Spleen (tissue), 13 donors: ENCODE measurements around the gene DDX55. TPM values are rescaled to one million over a fixed set of nuclear protein-coding genes. Genes with fewer than 3 reads are reported as not detected.
"Not testable (repeated sequence)": the region's sequence is repeated elsewhere in the genome, so short reads cannot be mapped to it uniquely, and the experiment has no call there.

Source experiments
- DNase-seq: peaks from one replicate; pipeline ENCODE4 v3.0.0-alpha.2; 2020
- H3K27ac ChIP-seq, 8 donors: fragments of 200-600 bp; sonication (generic) in 7 of 8; 1 replicate in 4 of 8; 2 replicates in 4 of 8; pipeline versions ENCODE4 v1.5.0 to v1.8.0; 2016 to 2021; ENCODE audit warnings: inconsistent platforms in 4 of 8, mild to moderate bottlenecking in 4 of 8, moderate library complexity in 1 of 8
- H3K27me3 ChIP-seq, 7 donors: fragments of 200-600 bp; sonication (generic) in 6 of 7; replicated peaks in 1 of 7; 1 replicate in 4 of 7; 2 replicates in 3 of 7; pipeline versions ENCODE4 v1.5.0 to v1.8.0; 2016 to 2021; ENCODE audit warnings: inconsistent platforms in 3 of 7, mild to moderate bottlenecking in 1 of 7
- H3K36me3 ChIP-seq, 6 donors: fragments of 200-600 bp; sonication (generic) in 5 of 6; 1 replicate in 4 of 6; 2 replicates in 2 of 6; pipeline versions ENCODE4 v1.5.0 to v1.8.0; 2016 to 2021; ENCODE audit warnings: inconsistent platforms in 2 of 6
- H3K4me1 ChIP-seq, 6 donors: fragments of 200-600 bp; sonication (generic) in 5 of 6; 1 replicate in 3 of 6; 2 replicates in 3 of 6; pipeline versions ENCODE4 v1.5.0 to v1.8.0; 2016 to 2021; ENCODE audit warnings: inconsistent platforms in 3 of 6
- H3K4me3 ChIP-seq, 8 donors: fragments of 200-600 bp; sonication (generic) in 7 of 8; 1 replicate in 4 of 8; 2 replicates in 4 of 8; pipeline versions ENCODE4 v1.5.0 to v1.8.0; 2016 to 2021; ENCODE audit warnings: inconsistent platforms in 4 of 8, mild to moderate bottlenecking in 4 of 8, moderate library complexity in 2 of 8
- H3K9me3 ChIP-seq, 8 donors: fragments of 200-600 bp; sonication (generic) in 7 of 8; 1 replicate in 4 of 8; 2 replicates in 4 of 8; pipeline versions ENCODE4 v1.5.0 to v1.8.0; 2016 to 2021; ENCODE audit warnings: inconsistent platforms in 4 of 8
- POLR2A ChIP-seq, 3 donors: fragments of 450-650 bp; IDR thresholded peaks; one replicate each; pipeline ENCODE4 v1.5.1; 2017; ENCODE audit warnings: antibody characterized with exemption in 3 of 3, mild to moderate bottlenecking in 1 of 3
- POLR2AphosphoS5 ChIP-seq, 3 donors: sonication (generic); formaldehyde crosslinking; IDR thresholded peaks; one replicate each; pipeline ENCODE4 v1.5.1; 2017; ENCODE audit warnings: antibody characterized with exemption in 3 of 3
- WGBS, 5 donors: extraction: QIAGEN DNeasy Blood & Tissue Kit in 3 of 5; methylation state at CpG; one replicate each; pipeline versions ENCODE4 v1.1.5 to v1.1.7; 2013 to 2018; 5-methylcytosine and 5-hydroxymethylcytosine counted together
- intact Hi-C: fragments of 100-400 bp; cut with DNase I; formaldehyde crosslinking; loops from one replicate; pipeline ENCODE4 v1.15.0; 2023; ENCODE audit warnings: low total_unique reads
- long read RNA-seq, 2 donors: transcript quantifications; one replicate each; lab custom pipeline, GENCODE V29; 2026
- polyA plus RNA-seq, 3 donors: library from polyadenylated mRNA; stranded (reverse); fragments of 200-250 nt; gene quantifications; one replicate each; pipeline ENCODE4 v1.2.1, GENCODE V29; 2013
- total RNA-seq, 7 donors: library from RNA; depleted of rRNA in 3 of 7; stranded (reverse); fragments of >200 nt in 3 of 7; fragmentation: NEBNext Ultra II Directional in 4 of 7; extraction: Animal tissue kit (Norgen Biotek cat#: 25700) in 4 of 7; gene quantifications; one replicate each; pipeline versions ENCODE4 v1.1.0 to v1.2.1, GENCODE V29; 2016 to 2021
- TF ChIP-seq, protein P1 (sequence below), 11 experiments: fragments of 200-600 bp in 7 of 11; fragments of 450-650 bp in 4 of 11; sonication (generic) in 4 of 11; IDR thresholded peaks in 8 of 11; conservative IDR thresholded peaks in 3 of 11; 1 replicate in 7 of 11; 2 replicates in 4 of 11; pipeline versions ENCODE4 v1.4.0 to v1.8.0; 2016 to 2021; ENCODE audit warnings: antibody characterized with exemption in 11 of 11, inconsistent platforms in 4 of 11, mild to moderate bottlenecking in 1 of 11
- donor health status: healthy with polysubstance abuse.
- donor health status: DM: no; HTN: no; CAD: no; lungs with moderate emphysema.
- donor health status: DM: no; HTN: no; CAD: no.
- donor health status: Bipolar disorder and iron deficiency.
- donor health status: healthy.
- donor health status: DM: no; HTN: no; CAD: no.
- donor health status: DM: yes; HTN: yes; CAD: no.

The DDX55 gene, protein sequence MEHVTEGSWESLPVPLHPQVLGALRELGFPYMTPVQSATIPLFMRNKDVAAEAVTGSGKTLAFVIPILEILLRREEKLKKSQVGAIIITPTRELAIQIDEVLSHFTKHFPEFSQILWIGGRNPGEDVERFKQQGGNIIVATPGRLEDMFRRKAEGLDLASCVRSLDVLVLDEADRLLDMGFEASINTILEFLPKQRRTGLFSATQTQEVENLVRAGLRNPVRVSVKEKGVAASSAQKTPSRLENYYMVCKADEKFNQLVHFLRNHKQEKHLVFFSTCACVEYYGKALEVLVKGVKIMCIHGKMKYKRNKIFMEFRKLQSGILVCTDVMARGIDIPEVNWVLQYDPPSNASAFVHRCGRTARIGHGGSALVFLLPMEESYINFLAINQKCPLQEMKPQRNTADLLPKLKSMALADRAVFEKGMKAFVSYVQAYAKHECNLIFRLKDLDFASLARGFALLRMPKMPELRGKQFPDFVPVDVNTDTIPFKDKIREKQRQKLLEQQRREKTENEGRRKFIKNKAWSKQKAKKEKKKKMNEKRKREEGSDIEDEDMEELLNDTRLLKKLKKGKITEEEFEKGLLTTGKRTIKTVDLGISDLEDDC
- 10 to 100 TPM; 19.7 to 43.7 (median 26.5) TPM for total RNA-seq
- 10 to 100 TPM; 16.4 to 22.3 (median 18.0) TPM for polyA plus RNA-seq
- long read RNA-seq, donor 1, partial matches to known transcripts: 0 of 3 reads
- long read RNA-seq, donor 1, other reads (novel, unspliced or antisense): 0 of 3 reads
- long read RNA-seq, donor 2, partial matches to known transcripts: 10 of 11 reads
- long read RNA-seq, donor 2, other reads (novel, unspliced or antisense): 0 of 11 reads

- intact Hi-C loops: no loop called here
- H3K4me1 ChIP-seq: peaks cover 10 to 57% (median 33%) of the 10 kb centered on the region in 6 donors
- H3K9me3 ChIP-seq: no peaks in the 10 kb centered on the region
- no peaks in the 10 kb centered on the region for H3K27me3 ChIP-seq
- peak within 1 kb of the TSS; percentile 91 to 100 (median 98) for H3K4me3 ChIP-seq
- peak within 1 kb of the TSS; percentile 89 to 97 (median 94) for H3K27ac ChIP-seq
- WGBS, 5 donors: 0 to 1% (median 0%) methylated on average over 40 to 81 of the region's 81 CpGs
- DNase-seq: peak; percentile 97
- H3K36me3 ChIP-seq: peaks cover 0 to 56% (median 30%) of the 10 kb centered on the region in 6 donors
- TF ChIP-seq, protein P1, sequence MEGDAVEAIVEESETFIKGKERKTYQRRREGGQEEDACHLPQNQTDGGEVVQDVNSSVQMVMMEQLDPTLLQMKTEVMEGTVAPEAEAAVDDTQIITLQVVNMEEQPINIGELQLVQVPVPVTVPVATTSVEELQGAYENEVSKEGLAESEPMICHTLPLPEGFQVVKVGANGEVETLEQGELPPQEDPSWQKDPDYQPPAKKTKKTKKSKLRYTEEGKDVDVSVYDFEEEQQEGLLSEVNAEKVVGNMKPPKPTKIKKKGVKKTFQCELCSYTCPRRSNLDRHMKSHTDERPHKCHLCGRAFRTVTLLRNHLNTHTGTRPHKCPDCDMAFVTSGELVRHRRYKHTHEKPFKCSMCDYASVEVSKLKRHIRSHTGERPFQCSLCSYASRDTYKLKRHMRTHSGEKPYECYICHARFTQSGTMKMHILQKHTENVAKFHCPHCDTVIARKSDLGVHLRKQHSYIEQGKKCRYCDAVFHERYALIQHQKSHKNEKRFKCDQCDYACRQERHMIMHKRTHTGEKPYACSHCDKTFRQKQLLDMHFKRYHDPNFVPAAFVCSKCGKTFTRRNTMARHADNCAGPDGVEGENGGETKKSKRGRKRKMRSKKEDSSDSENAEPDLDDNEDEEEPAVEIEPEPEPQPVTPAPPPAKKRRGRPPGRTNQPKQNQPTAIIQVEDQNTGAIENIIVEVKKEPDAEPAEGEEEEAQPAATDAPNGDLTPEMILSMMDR (IDR thresholded peaks at IDR 0.05 in 8 of 11, conservative IDR thresholded peaks at IDR 0.05 in 3 of 11): peak in 10 of 11 experiments; percentile 41 to 75 (median 64)
- peak; percentile 25 to 60 (median 56) for TF ChIP-seq POLR2A (IDR thresholded peaks at IDR 0.05)
- TF ChIP-seq POLR2AphosphoS5 (IDR thresholded peaks at IDR 0.05): peak; percentile 96 to 98 (median 96)
Observed at GRCh38 chr12:123601602-123602489, at the start of gene DDX55. TSS of gene DDX55 (plus strand) at chr12:123602099. CDS start at chr12:123602149, 50 bp downstream.

DNA sequence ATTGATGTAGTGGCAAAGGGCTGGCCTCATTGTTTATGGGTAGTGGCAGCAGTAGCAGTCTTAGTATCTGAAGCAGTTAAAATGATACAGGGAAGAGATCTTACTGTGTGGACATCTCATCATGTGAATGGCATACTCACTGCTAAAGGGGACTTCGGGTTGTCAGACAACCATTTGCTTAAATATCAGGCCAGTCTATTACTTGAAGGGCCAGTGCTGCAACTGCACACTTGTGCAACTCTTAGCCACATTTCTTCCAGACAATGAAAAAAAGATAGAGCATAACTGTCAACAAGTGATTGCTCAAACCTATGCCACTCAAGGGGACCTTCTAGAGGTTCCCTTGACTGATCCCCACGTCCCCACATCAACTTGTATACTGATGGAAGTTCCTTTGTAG lies 47.8 kb upstream of the DDX55 start:
- H3K9me3 ChIP-seq, H3K4me3 ChIP-seq, intact Hi-C loops, DNase-seq, H3K36me3 ChIP-seq, H3K4me1 ChIP-seq, H3K27me3 ChIP-seq: not testable (repeated sequence)
- 23 to 56% (median 41%) methylated on average over 2 of the region's 2 CpGs for whole genome bisulfite sequencing, 5 donors
- H3K27ac ChIP-seq: peak overlapping the region in 5 of 8 donors; percentile 34 to 75 (median 63)

GRCh38 chr12:123554843-123555242 lies 47.1 kb upstream of the DDX55 start:
- H3K4me3 ChIP-seq, H3K27me3 ChIP-seq, H3K4me1 ChIP-seq, intact Hi-C loops, H3K9me3 ChIP-seq, DNase-seq, H3K36me3 ChIP-seq: not testable (repeated sequence)
- peak overlapping the region in 4 of 8 donors; percentile 15 to 75 (median 61) for H3K27ac ChIP-seq
- 56 to 84% (median 69%) methylated on average over 5 of the region's 5 CpGs for WGBS, 5 donors

DNA sequence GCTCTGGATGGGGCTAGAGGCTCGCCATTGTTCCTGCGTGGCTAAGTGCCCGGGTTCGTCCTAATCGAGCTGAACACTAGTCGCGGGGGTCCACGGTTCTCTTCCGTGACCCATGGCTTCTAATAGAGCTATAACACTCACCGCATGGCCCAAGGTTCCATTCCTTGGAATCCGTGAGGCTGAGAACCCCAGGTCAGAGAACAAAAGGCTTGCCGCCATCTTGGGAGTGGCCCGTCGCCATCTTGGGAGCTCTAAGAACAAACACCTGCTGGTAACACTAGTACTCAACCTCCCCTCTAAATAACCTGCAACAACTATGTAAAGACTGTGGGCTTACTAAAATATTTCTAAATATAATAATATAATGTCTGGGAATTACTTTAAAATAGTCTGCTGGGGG lies 43.4 kb upstream of the DDX55 start:
- H3K27me3 ChIP-seq, H3K4me3 ChIP-seq, DNase-seq, H3K27ac ChIP-seq, H3K9me3 ChIP-seq, H3K4me1 ChIP-seq, H3K36me3 ChIP-seq, intact Hi-C loops: not testable (repeated sequence)
- 94 to 99% (median 96%) methylated on average over 14 of the region's 14 CpGs for WGBS, 5 donors

- H3K9me3 ChIP-seq: no peaks in the 10 kb centered on the region
- intact Hi-C loops: no loop called here
- no peaks in the 10 kb centered on the region for H3K36me3 ChIP-seq
- 29 to 40% (median 32%) methylated on average over 3 of the region's 3 CpGs for WGBS, 5 donors
- H3K27ac ChIP-seq: peak overlapping the region in 1 of 8 donors; percentile 33
- peaks cover 0 to 9% (median 0%) of the 10 kb centered on the region in 6 donors for H3K4me1 ChIP-seq
- H3K4me3 ChIP-seq: no peak overlapping the region
- H3K27me3 ChIP-seq: no peaks in the 10 kb centered on the region
- TF ChIP-seq POLR2A (IDR thresholded peaks at IDR 0.05): no peak
- TF ChIP-seq, protein P1 (IDR thresholded peaks at IDR 0.05 in 8 of 11, conservative IDR thresholded peaks at IDR 0.05 in 3 of 11): no peak
- no peak for TF ChIP-seq POLR2AphosphoS5 (IDR thresholded peaks at IDR 0.05)
- DNase-seq: no peak
Observed at GRCh38 chr12:123559468-123559867, 42.4 kb upstream of the DDX55 start.
